Measurements from ENCODE around the gene ORM1. TPM values are rescaled to one million over a fixed set of nuclear protein-coding genes. Genes with fewer than 3 reads are reported as not detected.

Gene ORM1
- total RNA-seq, 2 experiments from 2014 or later = not detected

- CTCF ChIA-PET (ENCODE audit: unreplicated experiment) = no interaction called here
- Histone ChIP-seq H3K4me3 (ENCODE audit: low read depth, low read length, poor library complexity, severe bottlenecking) (no peak overlapping the region), H3K36me3 (ENCODE audit: insufficient read depth, low read length) (peaks cover 70% of the 10 kb centered on the region), H3K79me2 (ENCODE audit: insufficient read depth, low read depth, low read length) (no peaks in the 10 kb centered on the region), H3K4me2 (ENCODE audit: low read length) (no peak overlapping the region), H4K20me1 (ENCODE audit: insufficient read depth, low read length) (no peaks in the 10 kb centered on the region), H3K4me1 (ENCODE audit: insufficient read depth, low read length, poor library complexity, severe bottlenecking) (peaks cover 4% of the 10 kb centered on the region), H3K9me2 (ENCODE audit: insufficient read depth, low read length) (no peaks in the 10 kb centered on the region), H2AFZ (ENCODE audit: low read length) (no peak overlapping the region), H3K27ac (ENCODE audit: low read depth, low read length, poor library complexity, severe bottlenecking) (no peak overlapping the region), H3K9me3 (ENCODE audit: low read length) (no peaks in the 10 kb centered on the region)
- BruUV-seq (replicated peaks) = TSS peak; percentile 45
- POLR2A ChIA-PET = interaction anchor here (1.1 kb wide), 1 partner anchor 50 kb away, joined by 6 read pairs; no protein-coding TSS in a partner anchor
- intact Hi-C loops (cut with micrococcal nuclease; ENCODE audit: unreplicated experiment) = no loop called here
- no peak for DNase-seq (ENCODE audit: low spot score)
- no peak for TF ChIP-seq EZH2phosphoT487 (IDR thresholded peaks at IDR 0.05; ENCODE audit: borderline replicate concordance, low read depth, low read length)
- no peak for TF ChIP-seq CTCF (conservative IDR thresholded peaks at IDR 0.05; ENCODE audit: low read length)
These were observed 13.3 kb downstream of the ORM1 start for GRCh38 chr9:114336157-114336556.

- H3K36me3 ChIP-seq (ENCODE audit: insufficient read depth, low read length) = peaks cover 77% of the 10 kb centered on the region
- POLR2A ChIA-PET = interaction anchor here (1.1 kb wide), 1 partner anchor 49 kb away, joined by 6 read pairs; no protein-coding TSS in a partner anchor
- CTCF ChIA-PET (ENCODE audit: unreplicated experiment) = no interaction called here
- H3K27ac ChIP-seq (ENCODE audit: low read depth, low read length, poor library complexity, severe bottlenecking) = no peak overlapping the region
- DNase-seq (ENCODE audit: low spot score) = no peak
- no peak overlapping the region for H3K4me2 ChIP-seq (ENCODE audit: low read length)
- H3K79me2 ChIP-seq (ENCODE audit: insufficient read depth, low read depth, low read length) = no peaks in the 10 kb centered on the region
- peaks cover 4% of the 10 kb centered on the region for H3K4me1 ChIP-seq (ENCODE audit: insufficient read depth, low read length, poor library complexity, severe bottlenecking)
- intact Hi-C loops (cut with micrococcal nuclease; ENCODE audit: unreplicated experiment) = no loop called here
- no peaks in the 10 kb centered on the region for H3K9me3 ChIP-seq (ENCODE audit: low read length)
- H3K9me2 ChIP-seq (ENCODE audit: insufficient read depth, low read length) = no peaks in the 10 kb centered on the region
- H4K20me1 ChIP-seq (ENCODE audit: insufficient read depth, low read length) = no peaks in the 10 kb centered on the region
- no peak overlapping the region for H2AFZ ChIP-seq (ENCODE audit: low read length)
- H3K4me3 ChIP-seq (ENCODE audit: low read depth, low read length, poor library complexity, severe bottlenecking) = no peak overlapping the region
- no peak for TF ChIP-seq CTCF (conservative IDR thresholded peaks at IDR 0.05; ENCODE audit: low read length)
- TF ChIP-seq EZH2phosphoT487 (IDR thresholded peaks at IDR 0.05; ENCODE audit: borderline replicate concordance, low read depth, low read length) = no peak
- no TSS peak for BruUV-seq (replicated peaks)
These were observed 13.9 kb downstream of the ORM1 start for GRCh38 chr9:114336699-114337395.

DNA sequence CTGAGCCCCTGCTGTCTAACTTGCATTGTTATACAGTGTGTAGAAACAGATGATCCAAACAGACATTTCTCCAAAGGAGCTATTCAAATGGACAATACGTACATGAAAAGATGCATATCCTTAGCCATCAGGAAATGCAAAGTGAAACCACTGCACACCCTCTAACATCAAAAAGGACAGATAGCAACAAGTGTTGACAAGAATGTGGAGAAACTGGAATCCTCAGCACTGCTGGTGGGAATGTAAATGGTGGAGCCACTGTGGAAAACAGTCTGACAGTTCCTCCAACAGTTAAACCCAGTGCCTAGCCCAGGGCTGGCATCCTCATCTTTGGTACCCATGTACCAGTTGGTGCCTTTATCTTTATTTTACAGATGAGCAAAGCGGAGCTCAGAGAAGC, 15.3 kb downstream of the ORM1 start:
- Histone ChIP-seq H2AFZ (ENCODE audit: low read length) (no peak overlapping the region), H3K27ac (ENCODE audit: low read depth, low read length, poor library complexity, severe bottlenecking) (no peak overlapping the region), H3K4me1 (ENCODE audit: insufficient read depth, low read length, poor library complexity, severe bottlenecking) (peaks cover 4% of the 10 kb centered on the region), H3K4me3 (ENCODE audit: low read depth, low read length, poor library complexity, severe bottlenecking) (no peak overlapping the region), H3K9me3 (ENCODE audit: low read length) (no peaks in the 10 kb centered on the region), H3K36me3 (ENCODE audit: insufficient read depth, low read length) (peaks cover 89% of the 10 kb centered on the region), H3K4me2 (ENCODE audit: low read length) (no peak overlapping the region), H3K79me2 (ENCODE audit: insufficient read depth, low read depth, low read length) (no peaks in the 10 kb centered on the region), H3K9me2 (ENCODE audit: insufficient read depth, low read length) (no peaks in the 10 kb centered on the region), H4K20me1 (ENCODE audit: insufficient read depth, low read length) (no peaks in the 10 kb centered on the region)
- intact Hi-C loops (cut with micrococcal nuclease; ENCODE audit: unreplicated experiment) = loop anchor here (2.0 kb wide), 1 partner anchor 67 kb away; no protein-coding TSS in a partner anchor
- ChIA-PET CTCF (ENCODE audit: unreplicated experiment) (interaction anchor here (1.3 kb wide), 1 partner anchor 13 kb away, joined by 3 read pairs; no protein-coding TSS in a partner anchor), POLR2A (interaction anchor here (0.6 to 1.6 kb wide), 5 partner anchors 13 to 162 kb away, joined by 3 to 6 read pairs (median 4); no protein-coding TSS in a partner anchor)
- TF ChIP-seq EZH2phosphoT487 (IDR thresholded peaks at IDR 0.05; ENCODE audit: borderline replicate concordance, low read depth, low read length) (no peak), CTCF (conservative IDR thresholded peaks at IDR 0.05; ENCODE audit: low read length) (no peak)
- BruUV-seq (replicated peaks) = no TSS peak
- DNase-seq (ENCODE audit: low spot score) = no peak
